Thoracic aorta (tissue), 2 donors: ENCODE measurements around the gene CUL9. TPM values are rescaled to one million over a fixed set of nuclear protein-coding genes. Genes with fewer than 3 reads are reported as not detected.

ENCODE experiments used
- ATAC-seq: fragments of 150-250 bp; one replicate; pipeline ENCODE4 v1.8.0; 2017; ENCODE audit warnings: low read depth; ENCODE audit not compliant: insufficient number of reproducible peaks, low FRiP score
- DNase-seq: peaks from one replicate; pipeline ENCODE4 v3.0.0-alpha.2; 2020; ENCODE audit warnings: low spot score
- H3K27ac ChIP-seq, 2 donors: fragments of 200-600 bp; sonication (generic); 1 replicate in 1 of 2; 2 replicates in 1 of 2; pipeline ENCODE4 v1.5.1; 2016; ENCODE audit warnings: mild to moderate bottlenecking in 2 of 2, moderate library complexity in 2 of 2
- H3K27me3 ChIP-seq: fragments of 200-600 bp; sonication (generic); replicated peaks from 2 replicates; pipeline ENCODE4 v1.6.0; 2016; ENCODE audit warnings: mild to moderate bottlenecking; ENCODE audit not compliant: insufficient read depth
- H3K36me3 ChIP-seq: fragments of 200-600 bp; sonication (generic); one replicate; pipeline ENCODE4 v1.5.1; 2016
- H3K4me1 ChIP-seq, 2 donors: fragments of 200-600 bp; sonication (generic); 1 replicate in 1 of 2; 2 replicates in 1 of 2; pipeline versions ENCODE4 v1.5.1 to v1.6.0; 2016; ENCODE audit warnings: low read depth in 2 of 2, mild to moderate bottlenecking in 1 of 2; ENCODE audit not compliant: control insufficient read depth in 1 of 2
- H3K4me3 ChIP-seq: fragments of 200-600 bp; sonication (generic); 2 replicates; pipeline ENCODE4 v1.5.1; 2016; ENCODE audit warnings: mild to moderate bottlenecking
- H3K9me3 ChIP-seq: fragments of 200-600 bp; sonication (generic); 2 replicates; pipeline ENCODE4 v1.5.1; 2016
- total RNA-seq, 2 donors: library from RNA; depleted of rRNA; stranded (reverse); fragments of >200 nt; gene quantifications; one replicate each; pipeline versions ENCODE4 v1.1.0 to v1.2.3, GENCODE V29; 2016
- TF ChIP-seq, protein P1 (sequence below): fragments of 200-600 bp; sonication (generic); IDR thresholded peaks from one replicate; pipeline ENCODE4 v1.5.1; 2019; ENCODE audit warnings: antibody characterized with exemption

The CUL9 gene
- total RNA-seq, 2 donors from 2014 or later = 30.3 to 41.2 TPM

DNA sequence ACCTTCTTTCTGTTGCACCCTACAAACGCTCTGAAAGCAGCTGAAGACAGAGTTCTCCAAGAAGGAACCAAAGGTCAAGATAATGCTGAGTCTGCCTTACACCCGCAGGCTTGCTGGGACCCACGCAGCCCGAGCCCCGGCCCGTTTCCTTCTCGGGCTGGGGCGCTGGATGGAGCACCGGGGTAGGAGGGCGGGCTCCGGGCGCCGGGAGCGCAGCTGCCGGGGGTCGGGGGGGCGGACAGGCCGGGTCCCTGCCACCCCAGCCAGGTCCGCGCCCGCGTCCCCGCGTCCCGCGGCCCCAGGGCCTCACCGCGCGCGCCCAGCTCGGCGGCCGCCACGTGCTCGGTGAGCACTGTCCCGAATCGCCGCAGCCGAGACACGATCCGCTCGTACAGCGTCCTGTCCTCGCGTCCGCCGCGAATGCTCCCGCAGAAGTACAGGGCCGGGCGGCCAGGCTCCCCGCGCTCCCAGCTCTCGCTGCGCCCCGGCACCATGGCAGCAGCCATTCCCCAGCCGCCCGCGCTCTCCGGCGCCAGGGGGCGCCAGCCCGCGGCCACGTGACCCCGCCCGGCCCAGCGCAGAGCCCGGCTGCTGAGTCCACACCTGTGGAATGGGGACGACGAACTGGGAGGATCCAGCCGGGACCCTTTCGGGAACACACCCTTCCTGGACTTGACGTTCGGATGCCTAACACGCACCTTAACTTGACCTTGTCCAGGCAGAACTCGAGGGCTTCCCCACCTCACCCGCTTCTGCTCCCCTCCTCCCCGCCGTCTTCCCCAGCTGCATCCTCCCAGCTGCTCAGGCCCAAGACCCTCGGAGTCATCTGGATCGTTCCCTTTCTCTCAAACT is 47.2 kb downstream of the CUL9 start, which contains the start of gene DNPH1:
Gene DNPH1, minus strand, starts transcription at position 531 of the 852 bp plus-strand sequence. Its CDS starts 25 bp downstream, at position 506.
- ATAC-seq (peak; percentile 67), DNase-seq (no peak)
- H3K27ac ChIP-seq = no peak within 1 kb of the TSS
- no peaks in the 10 kb centered on the region for H3K9me3 ChIP-seq
- H3K36me3 ChIP-seq = no peaks in the 10 kb centered on the region
- TF ChIP-seq, protein P1, sequence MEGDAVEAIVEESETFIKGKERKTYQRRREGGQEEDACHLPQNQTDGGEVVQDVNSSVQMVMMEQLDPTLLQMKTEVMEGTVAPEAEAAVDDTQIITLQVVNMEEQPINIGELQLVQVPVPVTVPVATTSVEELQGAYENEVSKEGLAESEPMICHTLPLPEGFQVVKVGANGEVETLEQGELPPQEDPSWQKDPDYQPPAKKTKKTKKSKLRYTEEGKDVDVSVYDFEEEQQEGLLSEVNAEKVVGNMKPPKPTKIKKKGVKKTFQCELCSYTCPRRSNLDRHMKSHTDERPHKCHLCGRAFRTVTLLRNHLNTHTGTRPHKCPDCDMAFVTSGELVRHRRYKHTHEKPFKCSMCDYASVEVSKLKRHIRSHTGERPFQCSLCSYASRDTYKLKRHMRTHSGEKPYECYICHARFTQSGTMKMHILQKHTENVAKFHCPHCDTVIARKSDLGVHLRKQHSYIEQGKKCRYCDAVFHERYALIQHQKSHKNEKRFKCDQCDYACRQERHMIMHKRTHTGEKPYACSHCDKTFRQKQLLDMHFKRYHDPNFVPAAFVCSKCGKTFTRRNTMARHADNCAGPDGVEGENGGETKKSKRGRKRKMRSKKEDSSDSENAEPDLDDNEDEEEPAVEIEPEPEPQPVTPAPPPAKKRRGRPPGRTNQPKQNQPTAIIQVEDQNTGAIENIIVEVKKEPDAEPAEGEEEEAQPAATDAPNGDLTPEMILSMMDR = peak; percentile 85
- H3K4me1 ChIP-seq = peaks cover 0 to 11% of the 10 kb centered on the region in 2 donors
- no peaks in the 10 kb centered on the region for H3K27me3 ChIP-seq
- H3K4me3 ChIP-seq = peak within 1 kb of the TSS; percentile 70

DNA sequence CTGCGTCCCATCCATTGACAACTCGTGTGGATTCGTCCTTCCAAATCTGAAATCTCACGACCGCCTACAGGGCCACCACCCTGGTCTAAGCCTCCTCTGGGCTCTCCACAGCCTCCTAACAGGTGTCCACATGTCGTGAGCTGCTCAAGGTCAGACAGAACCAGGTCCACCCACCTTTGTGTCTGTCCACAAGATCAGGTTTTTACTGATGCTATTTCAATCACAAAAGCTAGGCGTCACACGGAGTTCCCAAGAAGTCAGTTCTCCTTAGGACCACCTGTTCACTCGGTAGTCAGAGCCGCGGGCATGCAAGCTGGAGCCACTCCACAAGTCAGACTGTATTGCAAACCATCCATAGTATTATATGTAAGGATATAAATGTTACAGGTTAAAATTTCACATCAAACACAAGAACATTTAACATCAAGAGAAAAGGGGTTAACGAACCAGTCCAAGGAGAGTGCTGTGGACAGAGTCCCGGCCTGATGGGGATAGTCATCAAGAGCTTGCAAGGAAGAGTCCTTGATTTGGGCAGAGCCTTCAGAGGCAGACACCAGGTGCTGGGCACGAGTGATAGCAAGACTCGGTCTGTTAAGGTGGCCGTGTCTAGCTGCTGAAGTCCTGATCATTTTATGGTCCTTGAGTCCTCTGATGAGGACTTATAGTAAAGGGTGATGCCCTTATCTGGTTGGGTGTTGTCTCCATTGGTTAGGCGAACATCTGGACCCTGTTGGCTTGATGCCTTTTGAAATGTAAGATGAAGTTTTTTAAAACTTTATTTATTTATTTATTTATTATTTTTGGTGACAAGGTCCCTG is 48.0 kb downstream of the CUL9 start:
- ATAC-seq (no peak), DNase-seq (no peak)
- Histone ChIP-seq H3K9me3 (no peaks in the 10 kb centered on the region), H3K4me1 (peaks cover 0 to 11% of the 10 kb centered on the region in 2 donors), H3K36me3 (no peaks in the 10 kb centered on the region), H3K27me3 (no peaks in the 10 kb centered on the region), H3K27ac (no peak overlapping the region), H3K4me3 (peak overlapping the region; percentile 70)
- TF ChIP-seq, protein P1 = no peak

DNA sequence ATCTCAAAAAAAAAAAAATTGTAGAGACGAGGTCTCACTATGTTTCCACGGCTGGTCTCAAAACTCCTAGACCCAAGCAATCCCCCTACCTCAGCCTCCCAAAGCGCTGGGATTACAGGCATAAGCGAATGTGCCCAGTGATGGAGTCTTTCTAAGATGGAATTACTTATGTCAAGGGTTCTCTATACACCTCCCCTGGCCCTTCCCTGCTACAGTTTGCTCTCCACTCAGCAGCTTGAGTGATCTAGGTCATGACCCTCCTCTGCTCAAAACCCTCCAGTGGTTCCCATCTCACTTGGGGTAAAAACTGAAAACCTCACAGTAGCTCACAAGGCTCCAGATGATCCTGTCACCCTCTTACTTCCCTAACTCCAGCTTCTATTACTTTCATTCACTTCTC is 49.1 kb downstream of the CUL9 start:
- Histone ChIP-seq H3K27me3 (no peaks in the 10 kb centered on the region), H3K9me3 (no peaks in the 10 kb centered on the region), H3K36me3 (no peaks in the 10 kb centered on the region), H3K4me3 (no peak overlapping the region), H3K27ac (no peak overlapping the region), H3K4me1 (peaks cover 0 to 11% of the 10 kb centered on the region in 2 donors)
- TF ChIP-seq, protein P1 = no peak
- no peak for ATAC-seq
- no peak for DNase-seq

DNA sequence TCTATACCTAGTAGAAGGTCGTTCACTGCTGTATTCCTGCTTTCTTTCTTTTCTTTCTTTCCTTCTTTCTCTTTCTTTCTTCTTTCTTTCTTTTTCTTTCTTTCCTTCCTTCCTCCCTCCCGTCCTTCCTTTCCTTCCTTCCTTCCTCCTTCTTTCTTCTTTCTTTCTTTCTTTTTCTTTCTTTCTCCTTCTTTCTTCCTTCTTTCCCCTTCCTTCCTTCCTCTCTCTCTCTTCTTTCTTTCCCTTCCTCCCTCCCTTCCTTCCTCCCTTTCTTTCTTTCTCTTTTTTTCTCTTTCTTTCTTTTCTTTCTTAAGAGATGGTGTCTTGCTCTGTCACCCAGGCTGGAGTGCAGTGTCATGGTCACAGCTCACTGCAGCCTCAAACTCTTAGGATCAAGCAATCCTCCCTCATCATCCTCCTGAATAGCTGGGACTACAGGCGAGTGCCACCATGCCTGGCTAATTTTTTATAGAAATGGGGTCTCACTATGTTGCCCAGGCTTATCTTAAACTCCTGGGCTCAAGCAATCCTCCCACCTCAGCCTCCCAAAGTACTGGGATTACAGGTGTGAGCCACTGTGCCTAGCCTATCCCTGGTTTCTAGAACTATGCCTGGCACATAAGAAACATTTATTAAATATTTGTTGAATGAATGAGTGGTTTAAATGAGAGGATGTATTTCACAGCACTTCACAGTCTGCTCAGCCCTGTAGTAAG is 49.9 kb downstream of the CUL9 start:
- Histone ChIP-seq H3K4me1 (peaks cover 0 to 11% of the 10 kb centered on the region in 2 donors), H3K4me3 (no peak overlapping the region), H3K36me3 (no peaks in the 10 kb centered on the region), H3K9me3 (no peaks in the 10 kb centered on the region), H3K27me3 (no peaks in the 10 kb centered on the region), H3K27ac (no peak overlapping the region)
- no peak for DNase-seq
- TF ChIP-seq, protein P1 = no peak
- ATAC-seq = no peak
